ENCODE measurements around the gene LRTM2.

LRTM2 gene

GRCh38 chr12:1808036-1808797, 12.1 kb upstream of the LRTM2 start:
- no peaks in the 10 kb centered on the region for H3K4me1 ChIP-seq (ENCODE audit: insufficient read depth, low read length)
- H3K27me3 ChIP-seq (ENCODE audit: insufficient read depth, low read length), result no peaks in the 10 kb centered on the region
- no peaks in the 10 kb centered on the region for H3K36me3 ChIP-seq (ENCODE audit: insufficient read depth, low read depth, low read length)
- no peak overlapping the region for H3K9ac ChIP-seq (ENCODE audit: low read depth, low read length)
- H3K4me3 ChIP-seq (ENCODE audit: low read length), result no peak overlapping the region
- no peaks in the 10 kb centered on the region for H3K9me3 ChIP-seq (ENCODE audit: insufficient read depth, low read depth, low read length)
- H3K27ac ChIP-seq (ENCODE audit: low read length), result no peak overlapping the region

DNA sequence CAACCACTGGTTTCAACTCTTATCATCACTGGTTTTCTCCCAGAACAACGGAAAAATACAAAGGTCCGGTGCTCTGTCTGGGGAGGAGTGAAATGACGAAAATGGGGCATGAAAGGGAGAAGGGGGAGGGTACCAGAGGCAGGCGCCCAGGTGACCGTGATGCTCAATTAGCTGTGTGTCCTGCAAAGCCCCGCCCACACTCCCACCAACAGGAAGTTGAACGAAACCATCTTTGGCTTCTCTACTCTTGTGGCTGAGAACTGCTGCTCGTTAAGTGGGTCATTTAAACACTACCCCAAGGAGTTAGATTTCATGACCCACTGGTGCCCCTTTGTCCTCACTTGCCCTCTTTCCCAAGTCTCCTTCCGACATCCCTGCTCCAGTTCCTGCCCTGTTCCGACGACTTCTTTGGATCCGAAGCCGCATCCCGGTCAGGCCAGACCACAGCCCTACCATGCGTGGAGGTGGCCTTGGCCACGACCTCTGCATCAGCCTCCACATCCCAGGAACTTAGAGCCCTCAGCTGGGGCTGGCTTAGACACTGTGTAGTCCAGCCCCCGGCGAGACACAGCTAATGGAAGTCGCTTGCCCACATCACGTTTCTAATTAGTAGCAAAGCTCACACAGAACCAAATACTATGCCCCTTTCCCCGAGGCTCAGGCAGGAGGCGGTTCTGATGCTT, 11.4 kb upstream of the LRTM2 start:
- no peak overlapping the region for H3K9ac ChIP-seq (ENCODE audit: low read depth, low read length)
- no peak overlapping the region for H3K27ac ChIP-seq (ENCODE audit: low read length)
- H3K27me3 ChIP-seq (ENCODE audit: insufficient read depth, low read length), result no peaks in the 10 kb centered on the region
- no peaks in the 10 kb centered on the region for H3K4me1 ChIP-seq (ENCODE audit: insufficient read depth, low read length)
- no peak overlapping the region for H3K4me3 ChIP-seq (ENCODE audit: low read length)
- no peaks in the 10 kb centered on the region for H3K36me3 ChIP-seq (ENCODE audit: insufficient read depth, low read depth, low read length)
- no peaks in the 10 kb centered on the region for H3K9me3 ChIP-seq (ENCODE audit: insufficient read depth, low read depth, low read length)

DNA sequence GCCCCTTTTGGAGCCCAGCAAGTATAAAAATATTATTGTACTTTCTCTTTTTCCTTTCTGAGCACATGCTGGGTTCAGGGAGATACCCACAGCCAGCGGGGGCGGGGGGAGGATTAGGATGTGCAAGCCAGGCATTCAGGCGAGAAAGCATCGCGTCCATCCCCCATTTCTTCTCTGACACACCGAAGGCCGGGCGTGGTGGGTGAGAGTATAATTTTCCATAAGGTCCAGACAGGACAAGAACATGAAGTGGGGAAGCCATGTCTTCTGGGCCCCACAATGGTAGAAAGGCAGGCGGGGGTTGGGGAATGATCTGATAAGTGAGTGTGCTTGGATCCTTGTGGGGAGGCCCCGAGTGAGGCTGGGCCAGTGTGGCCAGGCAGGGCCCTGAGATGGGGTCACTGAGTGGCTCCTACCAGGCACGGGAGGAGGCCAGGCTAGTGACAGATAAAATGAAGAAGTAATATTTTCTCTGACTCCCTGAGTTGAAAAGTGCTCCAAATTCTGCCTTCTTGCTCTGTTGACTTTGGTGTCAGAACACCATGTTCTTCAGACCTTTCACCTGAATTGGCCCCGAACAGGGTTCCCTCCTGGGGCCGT, 10.7 kb upstream of the LRTM2 start:
- H3K27ac ChIP-seq (ENCODE audit: low read length), result no peak overlapping the region
- H3K36me3 ChIP-seq (ENCODE audit: insufficient read depth, low read depth, low read length), result no peaks in the 10 kb centered on the region
- no peaks in the 10 kb centered on the region for H3K9me3 ChIP-seq (ENCODE audit: insufficient read depth, low read depth, low read length)
- H3K27me3 ChIP-seq (ENCODE audit: insufficient read depth, low read length), result no peaks in the 10 kb centered on the region
- no peaks in the 10 kb centered on the region for H3K4me1 ChIP-seq (ENCODE audit: insufficient read depth, low read length)
- H3K4me3 ChIP-seq (ENCODE audit: low read length), result no peak overlapping the region
- no peak overlapping the region for H3K9ac ChIP-seq (ENCODE audit: low read depth, low read length)

DNA sequence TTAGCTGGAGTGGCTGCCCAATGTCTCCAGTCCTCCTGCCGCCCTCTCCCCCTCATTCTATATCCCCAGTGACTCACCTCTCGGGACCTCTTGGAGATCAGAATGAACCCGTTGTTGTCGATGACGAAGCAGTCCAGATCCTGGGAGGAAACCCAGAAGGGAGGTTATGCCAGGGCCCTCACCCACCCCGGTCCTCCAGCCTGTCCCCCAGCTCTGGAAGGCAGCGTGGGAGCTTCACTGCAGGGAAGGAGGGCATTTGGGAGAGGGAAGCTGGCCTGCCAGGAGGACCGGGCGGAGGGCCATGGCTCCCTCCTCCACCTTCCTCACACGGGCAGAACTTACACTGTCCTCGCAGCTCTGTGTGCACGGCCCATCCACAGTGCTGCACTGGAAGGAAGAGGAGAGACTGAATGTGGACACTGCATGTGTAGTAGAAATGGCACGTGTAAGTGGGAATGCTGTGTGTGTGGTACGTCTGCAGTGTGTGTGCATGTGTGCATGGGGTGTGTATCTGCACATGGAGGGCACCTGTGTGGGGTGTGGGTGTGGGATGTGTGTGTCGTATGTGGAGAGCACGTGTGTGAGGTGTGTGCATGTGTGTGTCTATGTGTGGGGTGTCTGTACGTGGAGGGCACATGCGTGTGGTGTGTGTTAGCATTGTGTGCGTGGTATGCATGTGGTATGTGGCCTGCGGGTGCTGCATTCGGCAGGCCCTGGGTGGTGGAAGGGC, 10.0 kb upstream of the LRTM2 start:
- Histone ChIP-seq H3K4me1 (ENCODE audit: insufficient read depth, low read length) (no peaks in the 10 kb centered on the region), H3K27ac (ENCODE audit: low read length) (no peak overlapping the region), H3K4me3 (ENCODE audit: low read length) (no peak overlapping the region), H3K36me3 (ENCODE audit: insufficient read depth, low read depth, low read length) (no peaks in the 10 kb centered on the region), H3K9ac (ENCODE audit: low read depth, low read length) (no peak overlapping the region), H3K9me3 (ENCODE audit: insufficient read depth, low read depth, low read length) (no peaks in the 10 kb centered on the region), H3K27me3 (ENCODE audit: insufficient read depth, low read length) (no peaks in the 10 kb centered on the region)

DNA sequence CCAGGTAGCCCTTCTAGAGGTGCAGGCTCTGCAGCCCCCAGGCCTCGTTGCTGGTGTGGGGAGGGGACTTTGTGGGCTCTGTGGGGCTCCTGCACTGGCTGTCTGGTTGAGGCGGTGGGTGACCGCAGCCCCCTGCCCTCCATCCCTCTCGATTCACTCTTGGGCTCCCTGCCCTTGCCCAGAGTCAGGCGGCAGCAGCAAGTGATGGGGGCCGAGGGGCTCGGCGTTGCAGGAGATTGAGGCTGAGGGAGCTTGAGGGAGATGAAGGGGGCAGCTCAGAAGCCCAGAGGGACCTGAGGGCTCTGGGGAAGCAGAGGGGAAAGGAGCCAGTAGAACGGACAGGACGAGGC, 9.5 kb upstream of the LRTM2 start:
- no peak overlapping the region for H3K9ac ChIP-seq (ENCODE audit: low read depth, low read length)
- H3K27me3 ChIP-seq (ENCODE audit: insufficient read depth, low read length), result no peaks in the 10 kb centered on the region
- no peaks in the 10 kb centered on the region for H3K4me1 ChIP-seq (ENCODE audit: insufficient read depth, low read length)

DNA sequence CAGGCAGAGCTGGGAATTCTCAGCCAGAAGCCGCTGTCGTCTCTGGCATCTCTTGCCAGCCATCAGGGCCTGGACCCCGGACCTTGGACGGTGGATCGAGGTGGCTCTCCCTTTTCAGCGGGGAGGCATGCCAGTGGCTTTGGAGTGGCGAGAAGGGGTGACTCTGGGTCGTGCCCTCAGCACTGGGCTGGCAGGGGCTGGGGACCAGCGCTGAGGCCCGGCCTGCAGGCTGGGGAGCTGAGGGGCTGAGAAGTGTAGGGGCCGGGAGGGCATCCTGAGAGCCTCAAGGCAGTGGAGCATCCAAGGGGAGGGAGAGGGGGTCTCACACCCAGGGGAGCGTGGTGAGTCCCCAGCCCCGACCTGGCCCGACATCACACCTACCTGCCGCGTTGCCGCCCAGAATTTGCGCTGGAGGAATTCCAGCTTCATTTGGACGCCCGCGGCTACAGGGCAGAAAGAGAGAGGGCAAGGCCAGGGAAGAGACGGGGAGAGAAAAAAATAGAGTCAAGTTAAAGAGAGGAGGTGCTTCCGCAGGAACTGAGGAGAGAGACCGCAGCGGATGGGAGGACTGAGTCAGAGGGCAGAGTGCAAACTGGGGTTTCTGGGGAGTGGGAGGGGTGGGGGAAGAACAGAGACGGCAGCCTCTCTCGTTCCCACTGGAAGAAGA, 9.0 kb upstream of the LRTM2 start:
- H3K4me3 ChIP-seq (ENCODE audit: low read length), result no peak overlapping the region
- no peaks in the 10 kb centered on the region for H3K27me3 ChIP-seq (ENCODE audit: insufficient read depth, low read length)
- no peaks in the 10 kb centered on the region for H3K36me3 ChIP-seq (ENCODE audit: insufficient read depth, low read depth, low read length)
- H3K4me1 ChIP-seq (ENCODE audit: insufficient read depth, low read length), result no peaks in the 10 kb centered on the region
- H3K27ac ChIP-seq (ENCODE audit: low read length), result no peak overlapping the region
- no peaks in the 10 kb centered on the region for H3K9me3 ChIP-seq (ENCODE audit: insufficient read depth, low read depth, low read length)
- no peak overlapping the region for H3K9ac ChIP-seq (ENCODE audit: low read depth, low read length)

More for the DNA sequence above, 9.5 kb upstream of the LRTM2 start:
- Histone ChIP-seq H3K27ac (ENCODE audit: low read length) (no peak overlapping the region), H3K9me3 (ENCODE audit: insufficient read depth, low read depth, low read length) (no peaks in the 10 kb centered on the region), H3K36me3 (ENCODE audit: insufficient read depth, low read depth, low read length) (no peaks in the 10 kb centered on the region), H3K4me3 (ENCODE audit: low read length) (no peak overlapping the region)

DNA sequence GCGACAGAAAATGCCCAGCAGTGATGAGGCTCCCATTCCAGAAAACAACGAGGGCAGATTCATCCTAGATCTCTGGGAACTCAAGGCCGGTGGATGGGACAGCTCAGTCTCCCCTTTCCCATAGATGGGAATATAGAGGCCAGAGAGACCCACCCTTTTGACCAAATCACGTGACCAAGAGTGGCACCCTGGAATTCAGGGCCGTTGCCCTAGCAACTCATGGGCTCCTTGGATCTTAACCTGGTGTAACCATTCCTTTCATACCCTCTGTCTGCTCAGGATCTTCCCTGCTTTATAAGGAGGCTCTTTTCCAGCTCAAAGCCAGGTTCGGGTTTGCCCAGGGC, 8.4 kb upstream of the LRTM2 start:
- H3K36me3 ChIP-seq (ENCODE audit: insufficient read depth, low read depth, low read length), result no peaks in the 10 kb centered on the region
- no peak overlapping the region for H3K4me3 ChIP-seq (ENCODE audit: low read length)
- no peak overlapping the region for H3K27ac ChIP-seq (ENCODE audit: low read length)
- no peaks in the 10 kb centered on the region for H3K9me3 ChIP-seq (ENCODE audit: insufficient read depth, low read depth, low read length)
- no peaks in the 10 kb centered on the region for H3K4me1 ChIP-seq (ENCODE audit: insufficient read depth, low read length)
- H3K9ac ChIP-seq (ENCODE audit: low read depth, low read length), result no peak overlapping the region
- H3K27me3 ChIP-seq (ENCODE audit: insufficient read depth, low read length), result no peaks in the 10 kb centered on the region

DNA sequence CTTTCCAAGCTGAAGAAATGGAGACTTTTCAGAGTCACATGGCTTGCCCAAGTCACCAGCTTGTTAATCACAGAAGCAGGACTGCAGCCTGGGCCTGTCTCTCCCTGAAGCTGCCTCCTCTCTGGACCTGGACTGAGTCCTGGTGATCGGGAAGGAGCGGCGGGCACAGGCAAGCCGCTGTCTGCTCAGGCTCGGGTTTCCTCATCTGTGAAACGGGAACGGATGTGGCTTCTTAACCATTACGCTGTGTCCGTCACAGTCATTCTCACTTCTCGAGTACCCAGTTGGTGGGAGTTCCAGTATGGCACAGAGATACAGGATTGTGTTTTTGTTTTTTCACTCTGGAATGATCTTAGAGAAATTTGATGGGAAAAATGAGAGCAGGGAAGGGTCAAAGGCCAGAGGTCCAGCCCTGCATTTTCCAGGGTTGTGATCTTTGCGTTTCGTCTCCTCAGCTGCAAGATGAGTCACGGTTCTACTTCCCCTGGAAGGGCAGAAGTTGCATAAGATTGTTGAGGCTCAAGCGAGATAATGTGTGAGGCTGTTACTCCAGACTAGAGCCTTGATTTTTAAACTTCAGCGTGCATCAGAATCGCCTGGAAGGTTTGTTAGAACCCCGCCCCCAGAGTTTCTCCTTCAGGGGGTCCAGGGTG, 7.6 kb upstream of the LRTM2 start:
- Histone ChIP-seq H3K4me3 (ENCODE audit: low read length) (no peak overlapping the region), H3K4me1 (ENCODE audit: insufficient read depth, low read length) (no peaks in the 10 kb centered on the region), H3K9me3 (ENCODE audit: insufficient read depth, low read depth, low read length) (no peaks in the 10 kb centered on the region), H3K9ac (ENCODE audit: low read depth, low read length) (no peak overlapping the region), H3K36me3 (ENCODE audit: insufficient read depth, low read depth, low read length) (no peaks in the 10 kb centered on the region), H3K27ac (ENCODE audit: low read length) (no peak overlapping the region), H3K27me3 (ENCODE audit: insufficient read depth, low read length) (no peaks in the 10 kb centered on the region)

- Histone ChIP-seq H3K4me1 (ENCODE audit: insufficient read depth, low read length) (no peaks in the 10 kb centered on the region), H3K4me3 (ENCODE audit: low read length) (no peak overlapping the region), H3K36me3 (ENCODE audit: insufficient read depth, low read depth, low read length) (no peaks in the 10 kb centered on the region), H3K9me3 (ENCODE audit: insufficient read depth, low read depth, low read length) (no peaks in the 10 kb centered on the region), H3K27ac (ENCODE audit: low read length) (no peak overlapping the region), H3K9ac (ENCODE audit: low read depth, low read length) (no peak overlapping the region), H3K27me3 (ENCODE audit: insufficient read depth, low read length) (peaks cover 4% of the 10 kb centered on the region)
These were observed 6.1 kb upstream of the LRTM2 start for GRCh38 chr12:1814266-1814665.

DNA sequence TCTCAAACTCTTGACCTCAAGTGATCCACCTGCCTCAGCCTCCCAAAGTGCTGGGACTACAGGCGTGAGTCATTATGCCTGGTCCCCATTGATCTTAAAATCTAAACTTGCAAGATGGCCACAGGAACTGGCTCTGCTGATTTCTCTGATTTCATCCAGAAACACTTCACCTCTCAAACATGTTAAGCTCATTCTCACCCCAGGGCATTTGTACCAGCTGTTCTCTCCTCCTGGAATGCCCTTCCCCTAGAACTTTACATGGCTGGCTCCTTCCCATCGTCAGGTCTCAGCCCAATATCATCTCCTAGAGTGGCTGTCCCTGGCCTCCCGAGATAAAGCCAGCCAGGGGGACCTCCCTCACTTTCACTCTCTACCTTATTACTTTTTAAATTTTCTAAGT, 5.3 kb upstream of the LRTM2 start:
- no peaks in the 10 kb centered on the region for H3K36me3 ChIP-seq (ENCODE audit: insufficient read depth, low read depth, low read length)
- no peaks in the 10 kb centered on the region for H3K9me3 ChIP-seq (ENCODE audit: insufficient read depth, low read depth, low read length)
- no peak overlapping the region for H3K27ac ChIP-seq (ENCODE audit: low read length)
- no peaks in the 10 kb centered on the region for H3K4me1 ChIP-seq (ENCODE audit: insufficient read depth, low read length)
- peaks cover 12% of the 10 kb centered on the region for H3K27me3 ChIP-seq (ENCODE audit: insufficient read depth, low read length)
- H3K4me3 ChIP-seq (ENCODE audit: low read length), result no peak overlapping the region
- no peak overlapping the region for H3K9ac ChIP-seq (ENCODE audit: low read depth, low read length)
